Transverse colon (tissue), 4 donors: ENCODE results near the gene ARHGEF10L. TPM values are rescaled to one million over a fixed set of nuclear protein-coding genes. Genes with fewer than 3 reads are reported as not detected.

Experiments used
- DNase-seq: peaks from one replicate; pipeline ENCODE4 v3.0.0-alpha.2; 2019
- H3K27ac ChIP-seq, 4 donors: fragments of 200-600 bp; sonication (generic); 2 replicates each; pipeline ENCODE4 v1.5.1; 2016 to 2018; ENCODE audit warnings: inconsistent platforms in 4 of 4
- H3K27me3 ChIP-seq: fragments of 200-600 bp; sonication (generic); 2 replicates; pipeline ENCODE4 v1.5.1; 2017; ENCODE audit warnings: inconsistent platforms
- H3K36me3 ChIP-seq, 4 donors: fragments of 200-600 bp; sonication (generic); 2 replicates each; pipeline ENCODE4 v1.5.1; 2017 to 2019; ENCODE audit warnings: inconsistent platforms in 4 of 4
- H3K4me1 ChIP-seq, 4 donors: fragments of 200-600 bp; sonication (generic); 2 replicates each; pipeline ENCODE4 v1.5.1; 2017 to 2020; ENCODE audit warnings: inconsistent platforms in 4 of 4
- H3K4me3 ChIP-seq, 4 donors: fragments of 200-600 bp; sonication (generic); 1 replicate in 1 of 4; 2 replicates in 3 of 4; pipeline versions ENCODE4 v1.5.1 to v1.6.1; 2017 to 2019; ENCODE audit warnings: inconsistent platforms in 4 of 4
- H3K9me3 ChIP-seq, 2 donors: fragments of 200-600 bp; sonication (generic); 2 replicates each; pipeline ENCODE4 v1.5.1; 2017 to 2019; ENCODE audit warnings: inconsistent platforms in 2 of 2
- EP300 ChIP-seq: sonication (generic); formaldehyde crosslinking; IDR thresholded peaks from one replicate; pipeline ENCODE4 v1.6.1; 2017; ENCODE audit warnings: antibody characterized with exemption, low read depth
- POLR2A ChIP-seq: fragments of 450-650 bp; IDR thresholded peaks from one replicate; pipeline ENCODE4 v1.6.1; 2016; ENCODE audit warnings: antibody characterized with exemption, mild to moderate bottlenecking, moderate library complexity
- POLR2AphosphoS5 ChIP-seq, 3 donors: sonication (generic); formaldehyde crosslinking; IDR thresholded peaks; one replicate each; pipeline ENCODE4 v1.6.1; 2016; ENCODE audit warnings: antibody characterized with exemption in 3 of 3
- WGBS, 2 donors: methylation state at CpG; one replicate each; pipeline ENCODE4 v1.1.5; 2018; ENCODE audit warnings: low coverage in 1 of 2; 5-methylcytosine and 5-hydroxymethylcytosine counted together
- in situ Hi-C, 4 donors: fragments of 200-750 bp; cut with MboI; loops; one replicate each; pipeline versions ENCODE4 v1.15.0 to v1.15.1; 2017; ENCODE audit warnings: low sequenced_read_pairs in 3 of 4, low pct_ligation_motif_present in 1 of 4, low pct_unique_long_range_greater_than_20kb in 1 of 4
- intact Hi-C: fragments of 100-400 bp; cut with DNase I; formaldehyde crosslinking; loops from one replicate; pipeline ENCODE4 v1.15.1; 2023; ENCODE audit warnings: low total_unique reads
- total RNA-seq, 4 donors: library from RNA; depleted of rRNA; stranded (reverse); fragments of >200 nt; gene quantifications; one replicate each; pipeline ENCODE4 v1.1.0, GENCODE V29; 2016
- TF ChIP-seq, protein P1 (sequence below), 5 experiments: fragments of 200-600 bp in 3 of 5; fragments of 450-650 bp in 2 of 5; sonication (generic) in 3 of 5; IDR thresholded peaks; 1 replicate in 2 of 5; 2 replicates in 3 of 5; pipeline ENCODE4 v1.5.1; 2016 to 2017; ENCODE audit warnings: antibody characterized with exemption in 5 of 5, inconsistent platforms in 3 of 5, mild to moderate bottlenecking in 2 of 5, moderate library complexity in 1 of 5

Gene ARHGEF10L
- total RNA-seq, 4 donors from 2014 or later, result 115 to 326 (median 199) TPM

DNA sequence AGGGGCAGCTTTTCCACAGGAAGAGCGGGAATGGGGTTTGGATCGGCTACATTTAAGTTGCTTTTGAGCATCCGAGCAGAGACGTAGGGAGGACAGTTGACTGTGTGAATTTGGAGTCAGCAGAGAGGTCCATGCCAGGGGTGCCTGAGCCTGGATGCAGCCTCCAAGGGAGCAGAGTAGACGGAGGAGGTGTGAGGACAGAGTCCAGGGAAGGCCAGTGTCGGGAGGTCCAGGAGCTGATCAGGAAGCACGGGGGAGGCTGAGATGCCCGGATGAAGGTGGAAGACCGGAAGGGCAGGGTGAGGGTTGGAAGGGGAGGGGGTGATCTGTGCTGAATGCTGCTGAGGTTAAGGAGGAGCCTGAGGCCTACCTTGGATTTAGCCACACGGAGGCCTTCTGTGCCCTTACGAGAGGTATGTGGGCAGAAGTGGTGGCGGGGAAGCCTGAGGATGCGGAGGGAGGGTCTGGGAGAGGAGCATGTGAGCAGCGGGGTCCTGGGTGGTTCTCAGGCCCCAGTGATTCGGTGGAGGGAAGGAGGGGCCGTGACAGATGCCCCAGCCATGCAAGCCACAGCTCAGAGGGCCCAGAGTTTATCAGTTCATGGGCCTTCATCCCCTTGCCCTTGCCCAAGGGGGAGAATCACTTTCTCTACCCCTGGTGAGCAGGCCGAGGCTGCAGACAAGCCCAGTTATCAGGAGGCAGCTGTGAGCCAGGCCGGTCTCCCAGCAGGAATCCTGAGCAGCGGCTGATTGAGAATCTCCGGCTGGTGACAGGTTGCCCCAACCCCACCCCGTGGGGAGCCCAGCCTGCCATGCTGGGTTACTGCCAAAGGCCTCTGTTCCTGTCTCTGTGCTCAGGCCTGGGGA is 161.7 kb downstream of the ARHGEF10L start:
- intact Hi-C loops (no loop called here), in situ Hi-C loops (no loop called here)
- Histone ChIP-seq H3K36me3 (peaks cover 0 to 8% (median 0%) of the 10 kb centered on the region in 4 donors), H3K27me3 (no peaks in the 10 kb centered on the region), H3K9me3 (no peaks in the 10 kb centered on the region), H3K4me1 (no peaks in the 10 kb centered on the region), H3K4me3 (no peak overlapping the region), H3K27ac (no peak overlapping the region)
- no peak for DNase-seq
- WGBS, 2 donors, result 62 to 79% methylated on average over 6 to 21 of the region's 21 CpGs
- TF ChIP-seq POLR2A (no peak), EP300 (no peak)
- TF ChIP-seq, protein P1, sequence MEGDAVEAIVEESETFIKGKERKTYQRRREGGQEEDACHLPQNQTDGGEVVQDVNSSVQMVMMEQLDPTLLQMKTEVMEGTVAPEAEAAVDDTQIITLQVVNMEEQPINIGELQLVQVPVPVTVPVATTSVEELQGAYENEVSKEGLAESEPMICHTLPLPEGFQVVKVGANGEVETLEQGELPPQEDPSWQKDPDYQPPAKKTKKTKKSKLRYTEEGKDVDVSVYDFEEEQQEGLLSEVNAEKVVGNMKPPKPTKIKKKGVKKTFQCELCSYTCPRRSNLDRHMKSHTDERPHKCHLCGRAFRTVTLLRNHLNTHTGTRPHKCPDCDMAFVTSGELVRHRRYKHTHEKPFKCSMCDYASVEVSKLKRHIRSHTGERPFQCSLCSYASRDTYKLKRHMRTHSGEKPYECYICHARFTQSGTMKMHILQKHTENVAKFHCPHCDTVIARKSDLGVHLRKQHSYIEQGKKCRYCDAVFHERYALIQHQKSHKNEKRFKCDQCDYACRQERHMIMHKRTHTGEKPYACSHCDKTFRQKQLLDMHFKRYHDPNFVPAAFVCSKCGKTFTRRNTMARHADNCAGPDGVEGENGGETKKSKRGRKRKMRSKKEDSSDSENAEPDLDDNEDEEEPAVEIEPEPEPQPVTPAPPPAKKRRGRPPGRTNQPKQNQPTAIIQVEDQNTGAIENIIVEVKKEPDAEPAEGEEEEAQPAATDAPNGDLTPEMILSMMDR (IDR thresholded peaks at IDR 0.05), result no peak

DNA sequence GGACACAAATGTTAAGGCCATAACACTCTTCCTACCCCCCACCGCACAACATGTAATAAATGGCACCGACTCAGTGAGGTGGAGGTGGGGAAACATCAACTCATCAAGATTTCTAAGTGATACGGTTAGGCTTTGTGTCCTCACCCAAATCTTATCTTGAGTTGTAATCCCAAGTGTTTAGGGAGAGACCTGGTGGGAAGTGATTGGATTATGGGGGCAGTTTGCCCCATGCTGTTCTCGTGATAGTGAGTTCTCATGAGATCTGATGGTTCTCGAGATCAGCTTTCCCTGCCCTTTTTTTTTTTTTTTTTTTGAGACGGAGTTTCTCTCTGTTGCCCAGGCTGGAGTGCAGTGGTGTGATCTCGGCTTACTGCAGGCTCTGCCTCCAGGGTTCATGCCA is 164.7 kb downstream of the ARHGEF10L start:
- no peak overlapping the region for H3K27ac ChIP-seq
- TF ChIP-seq EP300, result no peak
- TF ChIP-seq, protein P1 (IDR thresholded peaks at IDR 0.05), result no peak
- no peaks in the 10 kb centered on the region for H3K4me1 ChIP-seq
- H3K9me3 ChIP-seq, result no peaks in the 10 kb centered on the region
- 76 to 91% methylated on average over 7 of the region's 7 CpGs for WGBS, 2 donors
- H3K27me3 ChIP-seq, result no peaks in the 10 kb centered on the region
- intact Hi-C loops (no loop called here), in situ Hi-C loops (no loop called here)
- no peaks in the 10 kb centered on the region for H3K36me3 ChIP-seq
- no peak overlapping the region for H3K4me3 ChIP-seq
- no peak for DNase-seq

DNA sequence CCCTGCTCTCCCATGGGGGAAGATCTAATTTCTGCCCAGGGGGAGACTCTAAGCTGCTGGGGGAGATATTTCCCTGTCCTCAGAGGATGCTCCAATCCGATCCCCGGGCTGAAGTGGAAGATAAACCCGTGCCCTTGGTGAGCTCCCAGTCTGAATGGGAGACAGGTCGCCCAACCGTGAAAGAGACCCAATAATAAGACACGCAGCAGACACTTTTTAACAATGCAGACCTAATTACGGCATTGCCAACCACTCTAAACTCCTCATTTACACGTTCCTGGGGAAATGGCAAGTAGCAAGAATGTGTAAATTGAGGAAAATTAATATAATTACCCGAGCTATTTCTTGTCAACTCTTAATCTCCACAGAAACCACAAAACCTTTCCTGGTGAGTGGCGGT is 166.9 kb downstream of the ARHGEF10L start:
- intact Hi-C loops, result no loop called here
- 78 to 79% methylated on average over 8 to 10 of the region's 10 CpGs for WGBS, 2 donors
- Histone ChIP-seq H3K36me3 (no peaks in the 10 kb centered on the region), H3K4me1 (no peaks in the 10 kb centered on the region), H3K9me3 (no peaks in the 10 kb centered on the region), H3K27ac (no peak overlapping the region), H3K4me3 (no peak overlapping the region), H3K27me3 (no peaks in the 10 kb centered on the region)
- TF ChIP-seq, protein P1 (IDR thresholded peaks at IDR 0.05), result no peak
- no peak for TF ChIP-seq POLR2A
- TF ChIP-seq EP300, result no peak
- no peak for TF ChIP-seq POLR2AphosphoS5 (IDR thresholded peaks at IDR 0.05)
- in situ Hi-C loops, result no loop called here
- no peak for DNase-seq

DNA sequence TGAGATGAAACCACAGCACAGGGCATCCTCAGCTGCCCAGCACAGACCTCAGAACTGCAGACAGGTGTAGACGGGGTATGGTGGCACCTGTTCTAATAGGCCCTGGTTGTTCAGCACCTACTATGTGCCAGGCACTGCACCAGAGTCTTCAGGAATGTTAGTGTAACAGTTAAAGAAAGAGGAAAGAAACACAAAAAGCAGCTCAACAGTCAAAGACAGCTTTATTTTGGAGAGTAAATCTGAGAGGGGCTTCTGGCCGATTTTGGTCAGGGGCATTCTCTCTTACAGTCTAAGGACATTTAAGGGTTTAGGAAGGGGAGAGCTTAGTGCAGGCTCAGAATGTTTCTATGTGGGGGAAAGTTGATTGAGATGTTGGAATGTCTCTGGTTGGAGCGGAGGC is 170.5 kb downstream of the ARHGEF10L start:
- in situ Hi-C loops, result no loop called here
- Histone ChIP-seq H3K27me3 (no peaks in the 10 kb centered on the region), H3K4me1 (no peaks in the 10 kb centered on the region), H3K9me3 (no peaks in the 10 kb centered on the region), H3K27ac (no peak overlapping the region), H3K4me3 (no peak overlapping the region), H3K36me3 (no peaks in the 10 kb centered on the region)
- no peak for DNase-seq
- WGBS, 2 donors, result 75 to 89% methylated on average over 1 to 3 of the region's 3 CpGs
- intact Hi-C loops, result no loop called here
- TF ChIP-seq, protein P1 (IDR thresholded peaks at IDR 0.05), result no peak
- no peak for TF ChIP-seq POLR2A
- no peak for TF ChIP-seq EP300
- no peak for TF ChIP-seq POLR2AphosphoS5 (IDR thresholded peaks at IDR 0.05)
